ENCODE data around the gene IL18. TPM values are rescaled to one million over a fixed set of nuclear protein-coding genes. Genes with fewer than 3 reads are reported as not detected.

The IL18 gene
- total and polyA plus RNA-seq, 2 of the 8 experiments (the other 6 are each of a cell fraction or from before 2014, with no cell fraction given) = 0.29 to 0.84 TPM

- Histone ChIP-seq H3K23ac (ENCODE audit: insufficient read length) (no peak overlapping the region), H3K9ac (replicated peaks in 1 of 4; ENCODE audit: extremely low read depth in 1 of 4, low read depth in 3 of 4, low read length in 3 of 4) (no peak overlapping the region), H2BK15ac (ENCODE audit: low read length) (no peak overlapping the region), H4K8ac (ENCODE audit: extremely low read depth, insufficient read depth, low read length) (no peak overlapping the region), H3K4me3 (ENCODE audit: extremely low read depth in 1 of 4, insufficient read depth in 2 of 4, low read depth in 3 of 4, low read length in 4 of 4) (no peak overlapping the region), H3K27ac (ENCODE audit: low read depth, low read length) (no peak overlapping the region), H3K4me2 (ENCODE audit: insufficient read depth in 1 of 2, low read depth in 2 of 2, low read length in 2 of 2) (no peak overlapping the region), H2BK120ac (replicated peaks; ENCODE audit: low read depth, low read length) (no peak overlapping the region), H2BK5ac (ENCODE audit: low read depth, low read length) (no peak overlapping the region), H3K56ac (replicated peaks; ENCODE audit: insufficient read length, low read depth, low read length) (no peak overlapping the region), H2AFZ (ENCODE audit: low read length) (no peak overlapping the region), H3K79me1 (ENCODE audit: low read depth, low read length) (no peaks in the 10 kb centered on the region), H3K4ac (replicated peaks; ENCODE audit: insufficient read length, low read depth, low read length) (no peak overlapping the region), H2AK5ac (ENCODE audit: low read depth, low read length) (no peak overlapping the region), H2BK12ac (ENCODE audit: low read depth, low read length) (no peak overlapping the region), H3K36me3 (ENCODE audit: control insufficient read depth in 2 of 4, insufficient read depth in 4 of 4, low read length in 3 of 4) (no peaks in the 10 kb centered on the region), H3K18ac (ENCODE audit: extremely low read depth, low read length) (no peak overlapping the region), H3K14ac (ENCODE audit: insufficient read length) (no peak overlapping the region), H4K5ac (ENCODE audit: insufficient read length, low read depth, low read length) (no peak overlapping the region), H3K9me3 (ENCODE audit: insufficient read depth in 2 of 2, low read depth in 1 of 2, low read length in 1 of 2) (no peaks in the 10 kb centered on the region), H4K91ac (replicated peaks; ENCODE audit: insufficient read length, low read length) (no peak overlapping the region), H3K4me1 (replicated peaks in 1 of 4; ENCODE audit: control insufficient read depth in 3 of 4, insufficient read depth in 4 of 4, low read length in 3 of 4) (peaks cover 0 to 3% (median 0%) of the 10 kb centered on the region in 4 experiments; a peak in 1 of 7 replicates), H4K20me1 (replicated peaks in 1 of 2; ENCODE audit: control insufficient read depth in 1 of 2, insufficient read depth in 2 of 2, low read length in 2 of 2) (no peaks in the 10 kb centered on the region), H3K27me3 (replicated peaks in 1 of 4; ENCODE audit: control insufficient read depth in 3 of 4, extremely low read depth in 1 of 4, insufficient read depth in 3 of 4, low read length in 3 of 4) (no peaks in the 10 kb centered on the region), H3K23me2 (ENCODE audit: low read depth, low read length) (no peaks in the 10 kb centered on the region), H3K79me2 (ENCODE audit: control insufficient read depth in 1 of 2, insufficient read depth in 2 of 2, low read length in 2 of 2) (no peaks in the 10 kb centered on the region), H2BK20ac (ENCODE audit: low read length) (no peak overlapping the region)
- DNase-seq (ENCODE audit: low read depth in 1 of 2, low spot score in 2 of 2) (no peak), FAIRE-seq (no peak)
- CTCF ChIA-PET (ENCODE audit: partially characterized antibody) = no interaction called here
- WGBS, 2 experiments (ENCODE audit: extremely low coverage in 1 of 2, insufficient coverage in 1 of 2, insufficient read length in 1 of 2, insufficient replicate concordance in 2 of 2, low coverage in 1 of 2, low lambda C conversion rate in 2 of 2, missing lambda C conversion rate in 1 of 2) = 96% methylated on average over 3 of the region's 3 CpGs; no CpG with 5 or more reads in 1 of the 2 experiments
- POLR2A ChIA-PET (ENCODE audit: partially characterized antibody) = no interaction called here
- TF ChIP-seq POU5F1 (IDR thresholded peaks at IDR 0.05; ENCODE audit: low read depth, low read length) = no peak
- no peak for TF ChIP-seq NRF1 (IDR thresholded peaks at IDR 0.05; ENCODE audit: low read depth, low read length)
- TF ChIP-seq POLR2A (IDR thresholded peaks at IDR 0.05; ENCODE audit: control extremely low read depth in 1 of 2, low read depth in 2 of 2, low read length in 2 of 2) = no peak
- no peak for TF ChIP-seq EGR1 (IDR thresholded peaks at IDR 0.05; ENCODE audit: borderline replicate concordance, low read depth, low read length)
- no peak for TF ChIP-seq ATF2 (IDR thresholded peaks at IDR 0.05; ENCODE audit: low read length)
- TF ChIP-seq, protein P1, sequence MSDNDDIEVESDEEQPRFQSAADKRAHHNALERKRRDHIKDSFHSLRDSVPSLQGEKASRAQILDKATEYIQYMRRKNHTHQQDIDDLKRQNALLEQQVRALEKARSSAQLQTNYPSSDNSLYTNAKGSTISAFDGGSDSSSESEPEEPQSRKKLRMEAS (IDR thresholded peaks at IDR 0.05) = no peak
- TF ChIP-seq GABPA (IDR thresholded peaks at IDR 0.05; ENCODE audit: borderline replicate concordance, insufficient read depth, low read length) = no peak
- no peak for TF ChIP-seq EZH2 (IDR thresholded peaks at IDR 0.05; ENCODE audit: low read depth, low read length, severe bottlenecking)
- no peak for TF ChIP-seq TCF12 (IDR thresholded peaks at IDR 0.05; ENCODE audit: low read depth, low read length)
Observed at GRCh38 chr11:112178936-112179335, 15.0 kb upstream of the IL18 start.

All from H1 (cell line).